Stimulated activated naive B cell treated with anti-CD40 and anti-IgM and Interleukin-4, amounts not matched to agents 10 μg/mL and 1 μg/mL and 100 μg/mL, for 72 hours (primary cell): ENCODE measurements around the gene EMC10.

ENCODE experiments used
- ATAC-seq, 2 donors: fragments of 150-1000 bp; cut with Tn5 transposase; replicated peaks; 2 replicates each; pipeline ENCODE4 v1.10.0; 2021; ENCODE audit warnings: moderate library complexity in 1 of 2
- DNase-seq: peaks from one replicate; pipeline ENCODE4 v3.0.0; 2021
- H3K27ac Mint-ChIP-seq: one replicate; pipeline ENCODE4 v1.8.0; 2022; ENCODE audit warnings: mild to moderate bottlenecking, mixed read lengths
- H3K27me3 Mint-ChIP-seq, 2 donors: one replicate each; pipeline ENCODE4 v1.8.0; 2022; ENCODE audit warnings: mixed read lengths in 2 of 2
- H3K36me3 Mint-ChIP-seq, 2 donors: one replicate each; pipeline ENCODE4 v1.8.0; 2022; ENCODE audit warnings: mixed read lengths in 2 of 2, mild to moderate bottlenecking in 1 of 2
- H3K4me1 Mint-ChIP-seq, 2 donors: one replicate each; pipeline ENCODE4 v1.8.0; 2022; ENCODE audit warnings: mixed read lengths in 2 of 2, mild to moderate bottlenecking in 1 of 2
- H3K4me3 Mint-ChIP-seq, 2 donors: one replicate each; pipeline ENCODE4 v1.8.0; 2022; ENCODE audit warnings: mild to moderate bottlenecking in 2 of 2, mixed read lengths in 2 of 2, moderate library complexity in 1 of 2
- H3K9me3 Mint-ChIP-seq, 2 donors: one replicate each; pipeline ENCODE4 v1.8.0; 2022; ENCODE audit warnings: mixed read lengths in 2 of 2, mild to moderate bottlenecking in 1 of 2

EMC10 gene

DNA sequence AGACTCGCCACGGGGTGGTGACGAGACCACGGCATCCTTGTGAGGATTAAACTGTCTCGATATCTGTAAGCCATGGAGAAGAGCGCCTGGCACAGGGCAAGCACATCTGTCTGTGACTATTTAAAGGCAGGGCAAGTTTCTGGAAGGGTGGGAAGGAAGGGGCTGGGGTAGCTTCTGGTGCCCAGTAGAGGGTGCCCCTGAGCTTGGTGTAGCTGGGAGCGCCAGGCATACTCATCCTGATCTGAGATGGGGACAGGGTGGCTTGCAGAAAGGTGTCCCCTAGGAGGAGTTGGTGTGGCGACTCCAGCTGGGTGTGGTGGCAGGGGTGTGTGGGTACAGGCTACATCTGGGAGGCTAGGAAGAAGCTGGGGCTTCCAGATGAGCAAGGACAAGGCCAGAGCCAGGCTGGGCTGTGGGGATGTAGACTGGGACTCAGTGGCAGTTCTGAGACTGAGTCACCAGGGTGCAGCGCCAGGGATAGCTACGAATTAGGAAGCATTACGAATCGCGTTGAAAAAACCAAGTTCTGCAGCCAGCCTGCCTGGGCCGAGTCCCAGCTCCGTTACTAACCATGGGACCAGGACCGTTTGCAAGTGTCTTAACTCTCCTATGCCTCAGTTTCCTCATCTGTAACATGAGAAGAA, 60.5 kb downstream of the EMC10 start:
- no peak for DNase-seq
- H3K4me3 Mint-ChIP-seq = no peak overlapping the region
- H3K4me1 Mint-ChIP-seq = peaks cover 2 to 7% of the 10 kb centered on the region in 2 donors
- no peak for ATAC-seq
- H3K9me3 Mint-ChIP-seq = peaks cover 10 to 16% of the 10 kb centered on the region in 2 donors
- peaks cover 5 to 11% of the 10 kb centered on the region in 2 donors for H3K36me3 Mint-ChIP-seq
- no peak overlapping the region for H3K27ac Mint-ChIP-seq
- peaks cover 25 to 28% of the 10 kb centered on the region in 2 donors for H3K27me3 Mint-ChIP-seq

DNA sequence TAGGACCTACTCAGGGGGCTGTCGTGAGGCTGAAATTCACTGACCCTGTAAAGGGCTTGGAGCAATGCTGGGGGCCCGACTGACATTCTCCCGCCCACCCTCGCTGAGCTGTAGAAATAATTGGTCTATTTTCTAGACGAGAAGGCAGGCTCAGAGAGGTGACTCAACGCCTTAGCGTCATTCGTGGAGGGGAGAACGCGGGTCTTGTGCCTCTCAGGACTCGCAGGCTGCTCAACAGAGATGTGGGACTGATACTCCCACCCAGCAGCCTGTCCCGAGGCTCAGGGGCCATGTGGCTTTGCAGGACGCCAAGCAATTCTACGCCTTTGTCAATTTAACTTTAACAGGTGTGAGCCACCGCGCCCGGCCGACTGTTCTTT, 61.0 kb downstream of the EMC10 start:
- no peak for DNase-seq
- Mint-ChIP-seq H3K36me3 (peaks cover 3 to 9% of the 10 kb centered on the region in 2 donors), H3K4me3 (no peak overlapping the region), H3K4me1 (peaks cover 2 to 7% of the 10 kb centered on the region in 2 donors), H3K27ac (no peak overlapping the region), H3K9me3 (peaks cover 8 to 13% of the 10 kb centered on the region in 2 donors), H3K27me3 (peaks cover 25 to 28% of the 10 kb centered on the region in 2 donors)
- ATAC-seq = peak in 1 of 2 donors; percentile 10

GRCh38 chr19:50537769-50538230, 61.5 kb downstream of the EMC10 start:
- H3K27me3 Mint-ChIP-seq = peaks cover 20 to 23% of the 10 kb centered on the region in 2 donors
- H3K9me3 Mint-ChIP-seq = peaks cover 5 to 8% of the 10 kb centered on the region in 2 donors
- no peak overlapping the region for H3K27ac Mint-ChIP-seq
- DNase-seq (peak; percentile 50), ATAC-seq (peak; percentile 78 to 79)
- H3K4me3 Mint-ChIP-seq = no peak overlapping the region
- H3K4me1 Mint-ChIP-seq = peaks cover 2 to 7% of the 10 kb centered on the region in 2 donors
- peaks cover 0 to 5% of the 10 kb centered on the region in 2 donors for H3K36me3 Mint-ChIP-seq
